ENCODE measurements around the gene ATP8A1. TPM values are rescaled to one million over a fixed set of nuclear protein-coding genes. Genes with fewer than 3 reads are reported as not detected.

The ATP8A1 gene
- total RNA-seq, 2 donors from 2014 or later, result 15.2 to 24.7 TPM

- H3K36me3 ChIP-seq, result no peaks in the 10 kb centered on the region
- no peaks in the 10 kb centered on the region for H3K27me3 ChIP-seq (replicated peaks; ENCODE audit: insufficient read depth)
- DNase-seq (ENCODE audit: low spot score) (no peak), ATAC-seq (ENCODE audit: insufficient number of reproducible peaks, low FRiP score, low read depth) (no peak)
- TF ChIP-seq, protein P1, sequence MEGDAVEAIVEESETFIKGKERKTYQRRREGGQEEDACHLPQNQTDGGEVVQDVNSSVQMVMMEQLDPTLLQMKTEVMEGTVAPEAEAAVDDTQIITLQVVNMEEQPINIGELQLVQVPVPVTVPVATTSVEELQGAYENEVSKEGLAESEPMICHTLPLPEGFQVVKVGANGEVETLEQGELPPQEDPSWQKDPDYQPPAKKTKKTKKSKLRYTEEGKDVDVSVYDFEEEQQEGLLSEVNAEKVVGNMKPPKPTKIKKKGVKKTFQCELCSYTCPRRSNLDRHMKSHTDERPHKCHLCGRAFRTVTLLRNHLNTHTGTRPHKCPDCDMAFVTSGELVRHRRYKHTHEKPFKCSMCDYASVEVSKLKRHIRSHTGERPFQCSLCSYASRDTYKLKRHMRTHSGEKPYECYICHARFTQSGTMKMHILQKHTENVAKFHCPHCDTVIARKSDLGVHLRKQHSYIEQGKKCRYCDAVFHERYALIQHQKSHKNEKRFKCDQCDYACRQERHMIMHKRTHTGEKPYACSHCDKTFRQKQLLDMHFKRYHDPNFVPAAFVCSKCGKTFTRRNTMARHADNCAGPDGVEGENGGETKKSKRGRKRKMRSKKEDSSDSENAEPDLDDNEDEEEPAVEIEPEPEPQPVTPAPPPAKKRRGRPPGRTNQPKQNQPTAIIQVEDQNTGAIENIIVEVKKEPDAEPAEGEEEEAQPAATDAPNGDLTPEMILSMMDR (IDR thresholded peaks at IDR 0.05), result no peak
- peak overlapping the region; percentile 83 for H3K4me3 ChIP-seq
- no peaks in the 10 kb centered on the region for H3K9me3 ChIP-seq
- H3K4me1 ChIP-seq (ENCODE audit: control insufficient read depth in 1 of 2, low read depth in 2 of 2), result peaks cover 3 to 26% of the 10 kb centered on the region in 2 donors
- H3K27ac ChIP-seq, result no peak overlapping the region
These were observed 258.0 kb downstream of the ATP8A1 start for GRCh38 chr4:42398871-42399331.

- Histone ChIP-seq H3K27ac (no peak overlapping the region), H3K4me3 (peak overlapping the region; percentile 83), H3K4me1 (ENCODE audit: control insufficient read depth in 1 of 2, low read depth in 2 of 2) (peaks cover 3 to 26% of the 10 kb centered on the region in 2 donors), H3K36me3 (no peaks in the 10 kb centered on the region), H3K27me3 (replicated peaks; ENCODE audit: insufficient read depth) (no peaks in the 10 kb centered on the region), H3K9me3 (no peaks in the 10 kb centered on the region)
- DNase-seq (ENCODE audit: low spot score), result no peak
- TF ChIP-seq, protein P1 (IDR thresholded peaks at IDR 0.05), result peak; percentile 34
- ATAC-seq (ENCODE audit: insufficient number of reproducible peaks, low FRiP score, low read depth), result no peak
These were observed 258.6 kb downstream of the ATP8A1 start for GRCh38 chr4:42398171-42398870.

GRCh38 chr4:42397635-42398170, 259.2 kb downstream of the ATP8A1 start:
- no peaks in the 10 kb centered on the region for H3K36me3 ChIP-seq
- DNase-seq (ENCODE audit: low spot score) (no peak), ATAC-seq (ENCODE audit: insufficient number of reproducible peaks, low FRiP score, low read depth) (peak; percentile 26)
- no peak overlapping the region for H3K27ac ChIP-seq
- H3K27me3 ChIP-seq (replicated peaks; ENCODE audit: insufficient read depth), result no peaks in the 10 kb centered on the region
- H3K4me1 ChIP-seq (ENCODE audit: control insufficient read depth in 1 of 2, low read depth in 2 of 2), result peaks cover 3 to 26% of the 10 kb centered on the region in 2 donors
- TF ChIP-seq, protein P1 (IDR thresholded peaks at IDR 0.05), result no peak
- no peaks in the 10 kb centered on the region for H3K9me3 ChIP-seq
- H3K4me3 ChIP-seq, result peak overlapping the region; percentile 83

GRCh38 chr4:42396752-42397634, 259.9 kb downstream of the ATP8A1 start, which contains the start of gene SHISA3:
TSS of gene SHISA3 (plus strand) at chr4:42397488. CDS start at chr4:42398057, 569 bp downstream.
- Histone ChIP-seq H3K27me3 (replicated peaks; ENCODE audit: insufficient read depth) (no peaks in the 10 kb centered on the region), H3K4me1 (ENCODE audit: control insufficient read depth in 1 of 2, low read depth in 2 of 2) (peaks cover 3 to 26% of the 10 kb centered on the region in 2 donors), H3K4me3 (peak within 1 kb of the TSS; percentile 83), H3K36me3 (no peaks in the 10 kb centered on the region), H3K27ac (no peak within 1 kb of the TSS), H3K9me3 (no peaks in the 10 kb centered on the region)
- TF ChIP-seq, protein P1 (IDR thresholded peaks at IDR 0.05), result no peak
- ATAC-seq (ENCODE audit: insufficient number of reproducible peaks, low FRiP score, low read depth), result no peak
- no peak for DNase-seq (ENCODE audit: low spot score)

DNA sequence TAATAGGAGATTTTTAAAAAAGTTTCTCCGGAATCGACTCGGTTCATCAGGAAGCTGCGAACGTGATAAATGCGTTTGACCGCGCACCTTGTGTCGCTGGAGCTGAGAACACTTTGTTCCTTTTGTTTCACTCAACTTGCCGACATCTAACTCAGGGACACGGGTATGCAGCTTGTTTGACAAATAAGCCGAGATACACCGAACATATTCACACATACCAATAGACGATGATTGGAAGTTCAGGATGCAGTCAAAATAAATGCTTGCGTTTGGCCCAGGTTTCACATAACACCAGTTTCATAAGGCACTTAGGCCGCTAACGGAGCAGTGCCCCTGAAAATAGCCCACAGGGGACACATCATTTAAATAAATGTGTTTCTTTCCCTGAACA, 260.5 kb downstream of the ATP8A1 start:
- no peaks in the 10 kb centered on the region for H3K27me3 ChIP-seq (replicated peaks; ENCODE audit: insufficient read depth)
- H3K9me3 ChIP-seq, result no peaks in the 10 kb centered on the region
- no peak for DNase-seq (ENCODE audit: low spot score)
- peaks cover 3 to 26% of the 10 kb centered on the region in 2 donors for H3K4me1 ChIP-seq (ENCODE audit: control insufficient read depth in 1 of 2, low read depth in 2 of 2)
- TF ChIP-seq, protein P1 (IDR thresholded peaks at IDR 0.05), result no peak
- H3K4me3 ChIP-seq, result peak overlapping the region; percentile 83
- no peak overlapping the region for H3K27ac ChIP-seq
- ATAC-seq (ENCODE audit: insufficient number of reproducible peaks, low FRiP score, low read depth), result no peak
- H3K36me3 ChIP-seq, result no peaks in the 10 kb centered on the region

Measured in thoracic aorta (tissue), 2 donors.